ENCODE measurements around the gene AMER2.

The AMER2 gene

GRCh38 chr13:25148402-25148771 is 23.7 kb downstream of the AMER2 start:
- no peak for DNase-seq

DNA sequence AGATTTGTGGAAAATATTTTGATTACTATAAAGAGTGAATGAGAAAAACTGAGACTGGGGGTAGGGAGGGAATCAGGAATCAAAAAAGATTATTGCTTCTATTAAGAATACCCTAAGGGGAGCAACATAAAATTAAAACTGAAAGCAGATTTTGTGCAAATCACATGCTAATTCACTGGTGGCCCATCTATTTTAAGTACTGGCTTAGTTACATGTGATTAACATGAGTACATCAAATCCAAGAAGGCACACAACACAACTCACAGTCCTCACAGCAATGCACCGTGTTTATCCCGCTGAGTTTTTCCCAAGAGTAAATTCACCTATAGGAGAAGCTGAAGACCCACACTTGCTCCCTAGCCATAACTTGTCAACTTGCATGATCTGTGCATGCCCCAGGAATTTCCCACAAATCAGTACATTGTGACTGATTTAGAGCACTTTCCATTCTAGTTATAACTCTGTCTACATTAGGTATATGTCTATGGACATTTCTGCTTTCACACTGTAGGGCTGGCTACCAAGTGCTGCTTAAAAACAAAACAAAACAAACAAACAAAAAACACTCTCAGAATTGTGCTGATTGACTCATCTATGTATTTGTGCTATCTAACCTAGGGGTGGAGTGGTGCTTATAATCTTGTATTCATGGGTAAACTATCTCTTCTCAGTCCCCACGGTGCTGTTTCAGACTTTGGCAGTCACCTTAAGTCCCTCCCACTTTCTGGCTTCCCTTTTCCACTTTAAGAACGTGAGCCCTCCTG is 24.3 kb downstream of the AMER2 start:
- no peak for DNase-seq

GRCh38 chr13:25143706-25144105 is 28.4 kb downstream of the AMER2 start:
- DNase-seq, result no peak

DNA sequence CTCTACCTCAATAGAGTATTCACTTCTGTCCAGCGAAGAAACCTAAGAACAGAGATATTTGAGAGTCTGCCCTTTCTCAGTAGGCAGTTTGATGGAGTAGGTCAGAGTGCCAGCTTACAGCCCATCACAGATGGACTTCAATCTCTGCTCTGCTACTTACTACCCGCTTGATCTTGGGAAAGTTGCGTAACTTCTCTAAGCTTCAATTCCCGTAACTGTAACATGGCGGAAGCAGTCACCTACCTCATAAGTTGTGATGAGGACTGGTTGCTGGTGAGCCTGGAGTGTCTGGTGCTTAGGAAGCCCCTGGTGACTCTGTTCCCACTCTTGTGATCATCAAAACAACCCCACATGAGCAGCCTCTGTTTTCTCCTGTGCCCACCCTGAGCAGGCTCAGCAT is 31.0 kb downstream of the AMER2 start:
- no peak for DNase-seq

GRCh38 chr13:25137788-25138115 is 34.3 kb downstream of the AMER2 start:
- no peak for DNase-seq

GRCh38 chr13:25136880-25137787 is 35.0 kb downstream of the AMER2 start:
- DNase-seq, result no peak

DNA sequence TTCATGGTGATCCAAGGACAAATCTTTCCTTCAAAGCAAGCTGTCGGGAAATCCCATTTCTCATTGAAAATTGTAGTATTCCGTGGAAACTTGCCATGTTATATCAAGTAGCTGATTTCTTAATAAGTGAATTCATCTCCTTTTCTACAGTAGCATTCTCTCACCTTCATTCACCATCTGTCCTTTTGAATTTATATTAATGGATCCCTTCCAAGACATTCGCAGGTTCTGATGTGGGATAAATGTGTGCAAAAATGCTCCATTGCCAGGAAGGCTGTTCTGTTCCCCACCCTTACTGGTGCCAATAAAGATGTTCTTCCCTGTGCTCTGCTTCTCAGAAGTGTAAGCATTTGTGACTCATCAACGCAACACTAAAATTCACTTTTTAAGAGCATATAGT is 36.2 kb downstream of the AMER2 start:
- DNase-seq, result no peak

GRCh38 chr13:25132751-25133390 is 39.2 kb downstream of the AMER2 start:
- no peak for DNase-seq

DNA sequence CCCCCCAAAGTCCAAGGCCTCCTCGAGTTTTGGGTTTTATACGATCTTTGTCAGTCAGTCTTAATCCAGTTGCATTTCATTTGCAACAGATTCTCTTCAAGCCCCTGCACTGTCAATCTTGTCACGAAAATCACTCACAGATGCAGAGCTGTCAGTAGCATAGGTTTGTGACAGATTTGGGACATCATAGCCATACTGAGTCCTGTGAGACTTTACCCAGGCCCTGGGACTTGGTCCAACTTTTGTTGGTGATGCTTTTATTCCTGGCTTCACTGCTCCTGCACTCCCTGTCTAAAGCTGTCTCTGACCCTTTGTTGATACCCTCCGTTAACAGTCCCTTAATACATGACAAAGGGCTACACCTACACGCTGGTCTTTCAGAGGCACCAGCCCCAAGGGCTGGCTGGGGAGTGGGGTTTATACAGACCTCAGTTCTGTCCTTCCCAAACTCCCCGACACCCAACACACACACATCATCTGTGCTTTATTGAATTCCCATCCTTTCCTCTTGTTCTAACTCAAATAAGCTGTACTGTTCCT is 40.1 kb downstream of the AMER2 start:
- no peak for DNase-seq

DNA sequence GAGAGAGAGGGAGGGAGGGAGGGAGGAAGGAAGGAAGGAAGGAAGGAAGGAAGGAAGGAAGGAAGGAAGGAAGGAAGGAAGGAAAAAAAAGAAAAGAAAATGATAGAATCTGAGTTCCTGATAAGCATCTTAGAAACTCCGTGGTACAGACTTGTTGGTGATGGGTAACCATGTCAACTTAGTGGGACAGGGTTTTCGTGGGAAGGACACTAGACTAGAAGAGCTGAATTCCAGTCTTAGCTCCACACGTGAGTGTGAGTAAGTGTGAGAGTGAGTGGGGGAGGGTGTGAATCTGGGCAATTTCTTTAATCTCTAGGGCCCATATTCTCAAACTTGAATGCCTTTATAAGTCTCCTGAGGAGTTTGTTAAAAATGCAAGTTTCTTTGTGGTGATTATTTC is 41.1 kb downstream of the AMER2 start:
- DNase-seq, result no peak

DNA sequence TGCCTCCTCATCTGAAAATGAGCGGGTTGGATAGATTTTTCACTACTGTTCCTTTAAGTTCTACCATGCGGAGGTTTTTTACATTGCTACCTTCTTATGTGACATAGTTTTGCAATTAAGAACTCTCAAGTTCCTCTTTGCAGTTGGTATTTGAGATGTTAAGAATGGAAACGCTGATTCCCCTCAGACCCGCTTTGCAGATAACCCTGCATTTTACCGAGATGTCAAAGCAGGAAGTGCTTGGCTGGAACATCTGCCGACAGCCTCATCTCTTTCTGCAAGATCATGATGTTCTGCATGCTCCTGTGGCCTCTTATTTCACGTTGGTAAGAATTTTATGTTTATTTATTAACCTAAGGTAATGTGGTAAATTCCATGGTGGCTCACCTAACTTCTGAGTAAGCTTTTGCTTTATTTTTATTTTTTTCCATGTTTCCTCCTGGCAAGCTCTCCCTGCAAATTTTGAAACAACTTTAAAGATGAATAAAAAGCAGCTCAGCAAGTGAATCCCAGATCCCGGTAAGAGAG is 53.6 kb downstream of the AMER2 start:
- no peak for DNase-seq

GRCh38 chr13:25117312-25117711 is 54.8 kb downstream of the AMER2 start:
- no peak for DNase-seq

- DNase-seq, result no peak
These were observed 56.0 kb downstream of the AMER2 start for GRCh38 chr13:25116044-25116443.

GRCh38 chr13:25114220-25114619 is 57.9 kb downstream of the AMER2 start:
- peak; percentile 75 for DNase-seq

DNA sequence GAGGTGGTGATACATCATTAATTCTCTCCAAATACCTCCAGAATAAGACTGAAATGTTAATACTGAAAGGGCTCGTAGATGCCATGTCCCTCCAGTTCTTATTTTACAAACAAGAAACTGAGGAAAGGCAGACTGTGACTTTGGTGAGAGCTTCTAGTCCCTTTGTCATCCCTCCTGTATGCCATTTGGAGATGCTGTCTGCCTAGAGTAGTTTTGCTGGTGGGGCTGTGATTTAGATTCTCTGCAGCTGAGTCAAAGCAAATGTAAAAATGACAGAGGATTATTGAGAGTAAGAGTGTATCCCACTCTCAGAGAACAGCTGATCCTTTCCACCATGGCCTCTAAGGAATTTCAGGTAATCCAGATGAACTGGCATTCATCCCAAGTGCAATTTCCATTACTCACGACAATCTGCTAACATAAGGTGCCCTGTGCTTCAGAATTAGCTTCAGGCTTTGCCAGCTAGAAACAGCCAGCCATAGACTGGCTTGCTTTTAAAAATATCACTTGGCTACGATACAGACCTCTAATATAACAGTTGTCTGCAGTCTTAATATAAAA is 59.3 kb downstream of the AMER2 start:
- DNase-seq, result no peak

Measured in stimulated activated CD4-positive, alpha-beta T cell treated with anti-CD3 and anti-CD28 coated beads, Interleukin-15, amount 100 ng/mL, for 24 hours (primary cell).